Measurements from ENCODE around the gene ABCB4. TPM values are rescaled to one million over a fixed set of nuclear protein-coding genes. Genes with fewer than 3 reads are reported as not detected.

ABCB4 gene
- total RNA-seq, 4 donors from 2014 or later = 0.70 to 16.5 (median 1.1) TPM

GRCh38 chr7:87451187-87451586, 24.3 kb downstream of the ABCB4 start:
- H3K4me1 ChIP-seq = no peaks in the 10 kb centered on the region
- TF ChIP-seq POLR2A (IDR thresholded peaks at IDR 0.05) = no peak
- TF ChIP-seq, protein P1, sequence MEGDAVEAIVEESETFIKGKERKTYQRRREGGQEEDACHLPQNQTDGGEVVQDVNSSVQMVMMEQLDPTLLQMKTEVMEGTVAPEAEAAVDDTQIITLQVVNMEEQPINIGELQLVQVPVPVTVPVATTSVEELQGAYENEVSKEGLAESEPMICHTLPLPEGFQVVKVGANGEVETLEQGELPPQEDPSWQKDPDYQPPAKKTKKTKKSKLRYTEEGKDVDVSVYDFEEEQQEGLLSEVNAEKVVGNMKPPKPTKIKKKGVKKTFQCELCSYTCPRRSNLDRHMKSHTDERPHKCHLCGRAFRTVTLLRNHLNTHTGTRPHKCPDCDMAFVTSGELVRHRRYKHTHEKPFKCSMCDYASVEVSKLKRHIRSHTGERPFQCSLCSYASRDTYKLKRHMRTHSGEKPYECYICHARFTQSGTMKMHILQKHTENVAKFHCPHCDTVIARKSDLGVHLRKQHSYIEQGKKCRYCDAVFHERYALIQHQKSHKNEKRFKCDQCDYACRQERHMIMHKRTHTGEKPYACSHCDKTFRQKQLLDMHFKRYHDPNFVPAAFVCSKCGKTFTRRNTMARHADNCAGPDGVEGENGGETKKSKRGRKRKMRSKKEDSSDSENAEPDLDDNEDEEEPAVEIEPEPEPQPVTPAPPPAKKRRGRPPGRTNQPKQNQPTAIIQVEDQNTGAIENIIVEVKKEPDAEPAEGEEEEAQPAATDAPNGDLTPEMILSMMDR (IDR thresholded peaks at IDR 0.05) = no peak

DNA sequence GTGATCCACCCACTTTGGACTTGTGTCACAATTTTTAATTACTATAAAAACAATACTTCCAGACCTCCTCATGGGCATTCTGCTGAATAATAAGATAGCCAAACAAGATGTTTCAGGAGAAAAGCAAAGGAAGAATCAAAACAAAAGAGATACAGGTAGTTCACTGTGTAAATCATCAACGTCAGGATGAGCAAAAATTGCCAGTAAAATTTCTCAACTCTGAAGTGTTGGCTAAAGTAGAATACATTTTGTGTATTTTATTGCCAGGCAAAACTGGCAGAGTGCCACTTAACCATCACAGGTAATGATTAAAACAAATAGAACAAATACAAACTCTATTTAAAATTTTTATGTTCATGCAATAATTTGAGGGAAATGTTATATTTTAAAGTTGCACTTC, 24.8 kb downstream of the ABCB4 start:
- Histone ChIP-seq H3K27me3 (no peaks in the 10 kb centered on the region), H3K4me1 (no peaks in the 10 kb centered on the region), H3K9me3 (no peaks in the 10 kb centered on the region), H3K27ac (no peak overlapping the region), H3K4me3 (no peak overlapping the region), H3K36me3 (no peaks in the 10 kb centered on the region)
- TF ChIP-seq POLR2A (IDR thresholded peaks at IDR 0.05) = no peak
- TF ChIP-seq, protein P1 (IDR thresholded peaks at IDR 0.05) = no peak
- DNase-seq = no peak

More at GRCh38 chr7:87451187-87451586, 24.3 kb downstream of the ABCB4 start:
- H3K27me3 ChIP-seq = no peaks in the 10 kb centered on the region
- no peak for DNase-seq
- H3K4me3 ChIP-seq = no peak overlapping the region
- H3K36me3 ChIP-seq = no peaks in the 10 kb centered on the region
- no peak overlapping the region for H3K27ac ChIP-seq
- H3K9me3 ChIP-seq = no peaks in the 10 kb centered on the region

- Histone ChIP-seq H3K4me3 (no peak overlapping the region), H3K36me3 (no peaks in the 10 kb centered on the region), H3K4me1 (no peaks in the 10 kb centered on the region), H3K27ac (no peak overlapping the region), H3K9me3 (no peaks in the 10 kb centered on the region), H3K27me3 (no peaks in the 10 kb centered on the region)
- no peak for DNase-seq
- TF ChIP-seq POLR2A (IDR thresholded peaks at IDR 0.05) = no peak
Observed at GRCh38 chr7:87448388-87448787, 27.1 kb downstream of the ABCB4 start.

GRCh38 chr7:87447116-87447635, 28.3 kb downstream of the ABCB4 start:
- no peak for DNase-seq
- no peaks in the 10 kb centered on the region for H3K27me3 ChIP-seq
- no peaks in the 10 kb centered on the region for H3K36me3 ChIP-seq
- H3K9me3 ChIP-seq = no peaks in the 10 kb centered on the region
- H3K4me1 ChIP-seq = no peaks in the 10 kb centered on the region
- H3K27ac ChIP-seq = no peak overlapping the region
- no peak for TF ChIP-seq POLR2A (IDR thresholded peaks at IDR 0.05)
- TF ChIP-seq, protein P1 (IDR thresholded peaks at IDR 0.05) = no peak
- no peak overlapping the region for H3K4me3 ChIP-seq

DNA sequence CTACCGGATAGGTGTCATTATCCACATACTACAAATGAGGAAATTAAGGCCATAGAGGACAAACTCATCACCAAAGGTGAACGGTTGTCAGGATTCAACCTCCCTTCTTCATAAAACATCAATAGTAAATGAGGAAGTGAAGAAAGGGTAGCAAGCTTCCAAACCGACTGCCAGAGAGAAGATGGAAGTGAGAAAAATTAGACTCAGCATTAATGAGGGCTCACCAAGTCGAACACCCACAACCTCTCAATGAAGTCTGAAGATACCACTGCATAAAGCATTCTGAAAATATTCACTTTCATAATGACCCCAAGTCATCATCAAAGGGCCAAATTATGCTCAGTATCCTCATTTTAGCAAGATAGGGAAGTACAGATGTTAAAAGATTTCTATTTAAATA, 29.6 kb downstream of the ABCB4 start:
- H3K9me3 ChIP-seq = no peaks in the 10 kb centered on the region
- H3K27ac ChIP-seq = no peak overlapping the region
- no peak for TF ChIP-seq POLR2A (IDR thresholded peaks at IDR 0.05)
- TF ChIP-seq, protein P1 (IDR thresholded peaks at IDR 0.05) = no peak
- no peak for DNase-seq
- H3K36me3 ChIP-seq = no peaks in the 10 kb centered on the region
- no peaks in the 10 kb centered on the region for H3K4me1 ChIP-seq
- H3K27me3 ChIP-seq = no peaks in the 10 kb centered on the region
- no peak overlapping the region for H3K4me3 ChIP-seq

- DNase-seq = no peak
- Histone ChIP-seq H3K27ac (no peak overlapping the region), H3K9me3 (no peaks in the 10 kb centered on the region), H3K27me3 (no peaks in the 10 kb centered on the region), H3K4me1 (no peaks in the 10 kb centered on the region), H3K36me3 (no peaks in the 10 kb centered on the region), H3K4me3 (no peak overlapping the region)
- no peak for TF ChIP-seq POLR2A (IDR thresholded peaks at IDR 0.05)
- TF ChIP-seq, protein P1 (IDR thresholded peaks at IDR 0.05) = no peak
Observed at GRCh38 chr7:87435546-87435945, 39.9 kb downstream of the ABCB4 start.
